Measurements from ENCODE around the gene UBE2G1.

UBE2G1 gene

DNA sequence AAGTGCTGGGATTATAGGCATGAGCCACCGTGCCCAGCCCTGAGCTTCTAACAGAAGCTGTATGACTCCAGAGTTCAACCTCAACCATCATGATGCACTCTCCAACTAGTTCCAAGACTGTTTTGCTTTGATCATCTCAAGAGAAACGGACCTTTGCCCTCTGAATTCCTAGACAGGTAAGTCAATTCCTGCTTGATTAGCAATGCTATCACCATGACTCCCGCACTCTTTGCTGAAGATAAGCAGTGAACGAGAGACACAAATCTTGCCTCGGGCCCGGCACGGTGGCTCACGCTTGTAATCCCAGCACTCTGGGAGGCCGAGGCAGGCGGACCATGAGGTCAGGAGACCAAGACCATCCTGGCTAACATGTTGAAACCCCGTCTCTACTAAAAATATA lies 124.9 kb downstream of the UBE2G1 start:
- FAIRE-seq = no peak

DNA sequence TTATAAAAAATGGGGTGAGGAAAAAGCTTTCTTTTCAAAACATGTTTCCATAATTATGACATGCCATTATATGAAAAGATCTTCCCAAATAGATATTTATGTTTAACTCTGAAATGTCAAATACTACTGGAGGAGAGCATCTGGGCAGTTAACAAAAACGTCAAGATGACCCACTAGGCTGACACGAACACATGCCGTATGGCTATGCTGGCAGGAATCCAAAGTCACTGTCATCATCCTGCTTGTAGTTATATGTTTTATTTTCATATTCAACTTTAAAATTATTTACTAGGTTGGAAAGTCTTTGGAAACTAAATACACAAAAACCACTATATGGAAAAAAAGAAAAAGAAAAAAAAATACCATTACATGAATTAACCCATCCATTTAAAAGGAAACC lies 130.0 kb downstream of the UBE2G1 start:
- no peak for FAIRE-seq

DNA sequence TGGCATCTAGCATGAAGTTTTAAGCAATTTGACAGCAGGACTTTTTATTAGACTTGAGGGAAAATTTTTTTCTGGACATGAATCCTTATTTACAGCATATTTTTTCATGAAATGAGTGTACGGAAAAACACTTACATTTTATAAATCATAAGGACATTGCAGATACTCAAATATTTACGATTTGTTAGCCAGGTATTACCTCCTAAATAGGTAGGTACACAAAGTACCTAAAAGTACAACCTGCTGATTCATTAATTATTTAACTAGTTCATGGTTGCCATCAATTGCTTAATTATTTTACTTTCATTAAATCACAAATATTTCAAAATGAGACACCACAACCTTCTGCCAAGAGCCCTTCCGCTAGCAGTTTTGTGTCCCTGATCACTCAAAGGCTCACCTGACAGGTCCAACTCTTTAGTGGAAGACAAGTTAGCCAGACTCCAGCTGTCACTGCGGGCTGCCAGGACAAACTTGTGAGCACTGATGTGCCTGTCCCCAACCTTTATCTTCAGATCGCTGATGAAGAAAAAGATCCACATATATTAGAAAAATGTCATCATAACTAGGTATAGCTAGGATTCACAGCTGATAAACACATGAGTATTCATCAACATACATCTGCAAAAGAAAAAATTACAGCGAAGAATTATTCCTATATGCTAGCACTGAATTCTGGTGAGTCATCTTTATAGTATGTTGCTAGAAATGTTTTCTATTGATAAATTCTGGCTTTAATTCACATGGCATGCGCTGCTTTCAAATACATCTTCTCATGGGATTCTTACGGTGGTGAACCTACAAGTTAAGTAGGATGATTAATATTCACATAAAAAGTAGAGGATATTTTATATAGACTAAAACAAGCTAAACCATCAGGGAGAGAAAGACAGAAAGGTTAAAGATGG lies 130.8 kb downstream of the UBE2G1 start:
- FAIRE-seq = no peak

DNA sequence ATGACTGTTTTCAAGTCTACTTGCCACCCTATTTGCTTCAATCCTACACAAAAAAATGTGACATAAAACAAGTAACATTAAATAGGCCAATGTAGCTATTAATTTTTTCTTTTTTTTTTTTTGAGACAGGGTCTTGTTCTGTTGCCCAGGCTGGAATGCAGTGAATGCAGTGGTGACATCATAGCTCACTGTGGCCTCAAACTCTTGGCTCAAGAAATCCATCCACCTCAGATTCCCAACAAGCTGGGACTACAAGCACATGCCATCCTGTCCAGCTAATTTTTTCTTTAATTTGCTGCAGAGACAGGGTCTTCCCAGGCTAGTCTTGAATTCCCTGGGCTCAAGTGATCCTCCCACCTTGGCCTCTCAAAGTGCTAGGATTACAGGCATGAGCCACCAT lies 132.1 kb downstream of the UBE2G1 start:
- no peak for FAIRE-seq

DNA sequence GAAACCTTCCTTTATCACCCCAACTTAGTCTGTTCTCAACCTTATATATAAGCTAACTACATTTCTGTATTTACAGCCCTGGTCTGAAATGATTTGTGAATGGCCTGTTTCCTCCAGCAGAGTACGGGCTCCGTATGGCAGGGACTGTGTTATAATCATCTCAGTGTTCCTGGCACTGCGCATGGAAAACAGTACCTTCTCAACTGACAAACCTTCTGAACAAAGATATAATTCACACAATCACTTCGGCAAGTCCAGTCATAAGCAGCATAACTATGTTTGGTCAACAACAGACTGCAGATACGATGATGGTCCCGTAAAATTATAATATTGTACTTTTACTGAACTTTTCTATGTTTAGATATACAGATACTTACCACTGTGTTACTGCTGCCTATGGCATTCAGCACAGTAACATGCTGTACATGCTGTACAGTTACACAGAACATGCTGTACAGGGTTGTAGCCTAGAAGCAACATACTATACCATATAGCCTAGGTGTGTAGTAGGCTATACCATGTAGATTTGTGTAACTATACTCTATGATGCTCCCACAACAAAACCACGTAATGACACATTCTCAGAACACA lies 132.7 kb downstream of the UBE2G1 start:
- FAIRE-seq = no peak

DNA sequence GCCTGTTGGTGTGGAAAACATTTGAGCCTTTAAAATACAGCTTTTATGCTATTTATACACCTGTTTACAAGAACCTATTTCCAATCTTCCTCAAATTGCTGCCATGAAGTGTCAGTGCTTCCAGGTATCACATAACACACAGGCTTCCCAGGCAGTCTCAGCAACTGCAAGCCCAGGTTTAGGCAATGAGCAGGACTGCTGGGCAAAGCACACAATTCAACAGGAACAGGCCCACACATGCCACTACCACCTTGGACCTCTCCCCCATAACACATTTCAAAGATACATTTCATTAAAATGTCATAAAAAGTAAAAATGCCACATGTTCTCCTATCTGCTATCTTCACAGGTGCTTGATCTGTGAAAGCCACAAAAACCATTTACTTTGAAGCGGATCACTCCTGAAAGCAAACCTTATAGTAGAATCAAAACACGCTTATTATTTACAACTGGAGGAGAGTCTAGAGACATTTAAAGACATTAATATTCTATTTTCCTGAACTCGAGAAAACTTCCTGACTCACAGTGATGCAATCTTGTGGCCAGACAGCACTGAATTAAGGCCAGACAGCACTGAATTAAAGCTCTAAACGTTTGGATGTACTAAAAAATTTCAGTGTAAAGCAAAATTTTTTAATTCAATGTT lies 134.2 kb downstream of the UBE2G1 start:
- FAIRE-seq = no peak

DNA sequence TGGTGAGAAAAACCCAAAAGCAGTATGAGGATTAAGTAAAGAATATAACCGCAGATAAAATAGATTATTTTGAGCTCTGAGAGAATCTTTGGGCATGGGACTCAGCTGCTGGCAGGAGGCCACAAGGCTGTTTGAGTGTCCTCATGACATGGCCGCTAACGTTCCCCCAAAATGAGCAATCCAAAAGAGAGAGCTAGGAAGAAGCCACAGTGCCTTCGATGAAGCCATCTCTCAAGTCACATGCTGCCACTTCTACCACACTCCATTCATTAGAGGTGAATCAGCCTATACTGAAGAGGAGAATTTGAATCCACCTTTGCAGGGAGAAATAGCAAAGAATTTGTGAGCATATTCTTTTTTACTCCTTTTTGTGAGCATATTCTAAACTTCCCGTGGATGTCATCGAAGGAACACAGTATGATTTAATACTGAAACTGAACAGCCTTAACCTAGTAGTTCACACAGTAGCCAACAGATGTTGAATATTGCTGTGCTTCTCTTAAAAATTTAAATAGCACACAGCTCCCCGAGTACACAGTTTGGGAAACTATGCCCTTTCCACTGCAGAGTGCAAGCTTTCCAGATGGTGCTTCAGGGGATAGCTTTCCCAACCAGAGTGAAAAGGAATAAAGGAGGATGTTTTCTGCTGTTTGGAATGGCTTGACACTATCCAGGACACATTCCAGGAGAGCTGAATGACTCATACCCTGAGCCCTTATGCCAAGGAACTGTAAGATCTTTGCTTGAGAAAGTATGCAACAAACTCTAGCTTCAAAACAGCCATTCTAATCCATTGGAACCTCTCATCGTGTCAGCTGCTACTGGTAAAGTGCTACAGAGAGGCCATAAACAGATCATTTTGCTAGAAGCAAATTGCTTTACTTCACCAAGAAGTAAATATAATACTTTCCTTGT lies 136.6 kb downstream of the UBE2G1 start:
- FAIRE-seq = peak; percentile 97

DNA sequence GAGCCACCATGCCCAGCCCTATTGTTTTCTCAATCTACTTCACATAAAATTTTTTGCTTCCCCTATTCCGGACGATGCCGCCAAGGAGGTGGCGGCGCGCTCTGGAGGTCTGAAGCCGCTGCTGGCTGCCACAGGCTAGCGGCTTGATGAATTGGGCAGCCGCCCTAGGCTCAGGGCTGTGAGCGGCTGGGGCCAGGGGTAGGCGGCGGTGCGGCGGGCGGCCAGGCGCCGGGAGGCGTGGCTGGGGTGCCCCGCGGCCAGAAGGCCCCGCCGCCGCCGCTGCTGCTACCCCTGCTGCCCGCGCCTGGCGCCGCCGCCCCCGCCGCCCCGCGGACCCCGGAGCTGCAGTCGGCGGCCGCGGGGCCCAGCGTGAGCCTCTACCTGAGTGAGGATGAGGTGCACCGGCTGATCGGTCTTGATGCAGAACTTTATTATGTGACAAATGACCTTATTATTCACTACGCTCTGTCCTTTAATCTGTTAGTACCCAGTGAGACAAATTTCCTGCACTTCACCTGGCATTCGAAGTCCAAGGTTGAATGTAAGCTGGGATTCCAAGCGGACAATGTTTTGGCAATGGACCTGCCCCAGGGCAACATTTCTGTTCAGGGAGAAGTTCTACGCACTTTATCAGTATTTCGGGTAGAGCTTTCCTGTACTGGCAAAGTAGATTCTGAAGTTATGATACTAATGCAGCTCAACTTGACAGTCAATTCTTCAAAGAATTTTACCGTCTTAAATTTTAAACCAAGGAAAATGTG lies 144.4 kb downstream of the UBE2G1 start:
- FAIRE-seq = no peak

DNA sequence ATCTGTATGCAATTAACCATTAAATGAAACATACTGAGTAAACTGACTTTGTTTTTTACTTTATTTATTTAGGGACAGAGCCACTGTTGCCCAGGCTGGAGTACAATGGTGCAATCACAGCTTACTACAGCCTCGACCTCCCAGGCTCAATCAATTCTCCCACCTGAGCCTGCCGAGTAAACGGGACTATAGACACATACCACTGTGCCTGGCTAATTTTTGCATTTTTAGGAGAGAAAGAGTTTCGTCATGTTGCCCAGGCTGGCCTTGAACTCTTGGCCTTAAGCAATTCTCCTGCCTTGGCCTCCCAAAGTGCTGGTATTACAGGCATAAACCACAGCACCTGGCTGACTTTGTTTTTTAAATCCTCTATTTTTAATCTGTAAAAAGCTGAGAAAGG lies 145.3 kb downstream of the UBE2G1 start:
- FAIRE-seq = no peak

DNA sequence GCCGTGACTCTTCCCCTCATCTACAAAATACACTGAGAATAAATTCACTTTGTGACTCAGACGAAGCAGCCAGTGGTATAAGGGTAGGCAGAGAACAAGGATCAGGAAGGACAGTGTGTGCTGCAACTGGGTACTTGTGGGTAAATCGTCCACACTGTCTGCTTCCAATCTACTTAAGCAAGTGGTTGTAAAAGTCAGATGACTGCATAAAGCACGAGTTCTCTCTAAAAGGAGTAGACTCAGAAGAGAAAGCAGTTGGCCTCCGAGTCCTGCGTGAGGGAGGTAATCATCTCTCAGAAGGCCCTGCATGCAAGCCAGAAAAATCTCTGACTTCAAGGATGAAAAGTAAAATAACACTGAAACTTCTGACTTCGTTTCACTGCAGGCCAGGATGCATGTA lies 145.8 kb downstream of the UBE2G1 start:
- no peak for FAIRE-seq

Measured in endometrium (tissue), 2 donors.